GM18873 (cell line): ENCODE results near the gene SLC4A7.
A peak's percentile ranks its signal among the peaks of the same experiment; 100 is the strongest.

Source experiments
- ATAC-seq: cut with Tn5 transposase; IDR thresholded peaks from one replicate; pipeline ENCODE4 v1.9.1; 2021; ENCODE audit warnings: mild to moderate bottlenecking, moderate library complexity, moderate number of reproducible peaks; ENCODE audit not compliant: unreplicated experiment, low FRiP score

The SLC4A7 gene

GRCh38 chr3:27368831-27369607, 115.2 kb downstream of the SLC4A7 start, which contains the start of gene NEK10:
Gene NEK10, minus strand, starts transcription at chr3:27369383. Its CDS starts 16,501 bp downstream, at chr3:27352882.
- ATAC-seq: peak; percentile 100

GRCh38 chr3:27366062-27366591, 118.1 kb downstream of the SLC4A7 start:
- ATAC-seq: no peak

- ATAC-seq: no peak
These were observed 123.8 kb downstream of the SLC4A7 start for GRCh38 chr3:27360113-27361078.

GRCh38 chr3:27358372-27358771, 125.8 kb downstream of the SLC4A7 start:
- no peak for ATAC-seq

GRCh38 chr3:27357665-27358258, 126.4 kb downstream of the SLC4A7 start:
- ATAC-seq: peak; percentile 91

- ATAC-seq: no peak
These were observed 127.2 kb downstream of the SLC4A7 start for GRCh38 chr3:27356976-27357375.

GRCh38 chr3:27354588-27355203, 129.5 kb downstream of the SLC4A7 start:
- no peak for ATAC-seq

GRCh38 chr3:27354161-27354560, 130.0 kb downstream of the SLC4A7 start:
- no peak for ATAC-seq

GRCh38 chr3:27353221-27353620, 131.0 kb downstream of the SLC4A7 start:
- ATAC-seq: no peak

- no peak for ATAC-seq
These were observed 132.1 kb downstream of the SLC4A7 start for GRCh38 chr3:27352047-27352446.

- ATAC-seq: peak; percentile 72
These were observed 134.4 kb downstream of the SLC4A7 start for GRCh38 chr3:27349832-27350231.

- ATAC-seq: no peak
These were observed 138.0 kb downstream of the SLC4A7 start for GRCh38 chr3:27345959-27346865.

- no peak for ATAC-seq
These were observed 138.7 kb downstream of the SLC4A7 start for GRCh38 chr3:27345493-27345892.

GRCh38 chr3:27345045-27345444, 139.1 kb downstream of the SLC4A7 start:
- no peak for ATAC-seq

GRCh38 chr3:27344192-27344591, 140.0 kb downstream of the SLC4A7 start:
- no peak for ATAC-seq

- no peak for ATAC-seq
These were observed 141.9 kb downstream of the SLC4A7 start for GRCh38 chr3:27342267-27342666.

- ATAC-seq: peak; percentile 96
These were observed 143.7 kb downstream of the SLC4A7 start for GRCh38 chr3:27340534-27340933.

GRCh38 chr3:27335571-27335970, 148.6 kb downstream of the SLC4A7 start:
- ATAC-seq: no peak

- ATAC-seq: no peak
These were observed 150.3 kb downstream of the SLC4A7 start for GRCh38 chr3:27333843-27334242.
